Prostate gland (tissue), 2 donors: Measurements from ENCODE around the gene APPL1.

Experiments
- CTCF ChIP-seq, 4 experiments: fragments of 200-600 bp in 2 of 4; fragments of 450-650 bp in 2 of 4; sonication (generic) in 2 of 4; IDR thresholded peaks; 1 replicate in 3 of 4; 2 replicates in 1 of 4; pipeline ENCODE4 v1.5.1; 2016 to 2019; ENCODE audit warnings: antibody characterized with exemption in 4 of 4, mild to moderate bottlenecking in 2 of 4, moderate library complexity in 2 of 4
- POLR2A ChIP-seq: fragments of 450-650 bp; IDR thresholded peaks from one replicate; pipeline ENCODE4 v1.6.1; 2016; ENCODE audit warnings: antibody characterized with exemption, mild to moderate bottlenecking
- POLR2AphosphoS5 ChIP-seq: sonication (generic); formaldehyde crosslinking; IDR thresholded peaks from one replicate; pipeline ENCODE4 v1.6.1; 2017; ENCODE audit warnings: antibody characterized with exemption

DNA sequence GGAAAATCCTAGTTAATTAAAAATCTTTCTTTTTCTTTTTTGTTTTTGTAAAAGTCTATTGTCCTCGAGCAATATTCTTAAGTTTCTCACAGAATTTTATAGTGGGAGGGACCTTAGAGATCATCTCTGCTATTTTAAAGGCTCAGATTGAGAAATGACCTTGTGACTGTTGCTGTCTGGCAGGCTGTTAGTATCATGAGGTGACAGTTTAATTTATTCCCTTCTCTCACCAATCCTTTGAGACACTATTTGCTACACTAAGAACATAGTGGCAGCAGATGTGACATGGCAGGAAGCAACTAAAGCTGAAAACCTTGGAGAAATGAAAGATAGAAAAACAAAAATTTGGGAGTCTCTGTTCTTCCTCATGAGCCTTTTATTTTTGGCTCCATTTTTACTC lies 24.9 kb downstream of the APPL1 start:
- TF ChIP-seq CTCF (IDR thresholded peaks at IDR 0.05): no peak
- TF ChIP-seq POLR2AphosphoS5: no peak
- TF ChIP-seq POLR2A: no peak
